HEK293T (cell line): ENCODE measurements around the gene ACTA1.

Source experiments
- ARNT ChIP-seq: fragments of 450-650 bp; IDR thresholded peaks from 2 replicates; pipeline ENCODE4 v1.6.1; 2017; ENCODE audit warnings: mild to moderate bottlenecking
- FOXM1 ChIP-seq: fragments of 450-650 bp; IDR thresholded peaks from 2 replicates; pipeline ENCODE4 v1.6.1; 2017; ENCODE audit warnings: mild to moderate bottlenecking, borderline replicate concordance
- NFRKB ChIP-seq: fragments of 450-650 bp; IDR thresholded peaks from 2 replicates; pipeline ENCODE4 v1.6.1; 2016; ENCODE audit warnings: mild to moderate bottlenecking, moderate library complexity
- SP1 ChIP-seq: fragments of 450-650 bp; IDR thresholded peaks from 2 replicates; pipeline ENCODE4 v1.6.1; 2017
- TARDBP ChIP-seq: fragments of 450-650 bp; IDR thresholded peaks from 2 replicates; pipeline ENCODE4 v1.6.1; 2016

DNA sequence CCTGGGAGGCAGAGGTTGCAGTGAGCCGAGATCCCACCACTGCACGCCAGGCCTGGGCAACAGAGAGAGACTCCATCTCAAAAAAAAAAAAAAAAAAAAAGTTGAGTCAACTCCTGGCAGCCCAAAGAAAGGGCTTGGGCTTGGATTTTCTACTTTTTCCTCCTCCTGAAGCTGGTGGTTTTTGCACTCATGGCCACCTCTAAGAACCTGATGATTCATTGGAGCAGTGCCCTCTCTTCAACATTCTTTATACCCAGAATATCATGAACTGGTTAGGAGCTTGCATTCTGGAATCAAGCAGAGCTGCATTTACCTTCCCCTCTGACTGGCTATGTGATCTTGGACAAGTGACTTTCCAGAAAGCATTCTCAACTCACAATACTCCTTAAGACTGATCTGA lies 3.5 kb upstream of the ACTA1 start:
- TF ChIP-seq NFRKB (no peak), TARDBP (no peak), SP1 (no peak), ARNT (no peak), FOXM1 (no peak)
